Breast epithelium (tissue), 3 donors: ENCODE results near the gene MYO1B.

Source experiments
- POLR2A ChIP-seq: fragments of 450-650 bp; IDR thresholded peaks from one replicate; pipeline ENCODE4 v1.6.1; 2016; ENCODE audit warnings: antibody characterized with exemption, mild to moderate bottlenecking, moderate library complexity
- TF ChIP-seq, protein P1 (sequence below), 3 donors: fragments of 450-650 bp; IDR thresholded peaks; one replicate each; pipeline ENCODE4 v1.5.1; 2016 to 2017; ENCODE audit warnings: antibody characterized with exemption in 3 of 3, mild to moderate bottlenecking in 3 of 3, moderate library complexity in 3 of 3

DNA sequence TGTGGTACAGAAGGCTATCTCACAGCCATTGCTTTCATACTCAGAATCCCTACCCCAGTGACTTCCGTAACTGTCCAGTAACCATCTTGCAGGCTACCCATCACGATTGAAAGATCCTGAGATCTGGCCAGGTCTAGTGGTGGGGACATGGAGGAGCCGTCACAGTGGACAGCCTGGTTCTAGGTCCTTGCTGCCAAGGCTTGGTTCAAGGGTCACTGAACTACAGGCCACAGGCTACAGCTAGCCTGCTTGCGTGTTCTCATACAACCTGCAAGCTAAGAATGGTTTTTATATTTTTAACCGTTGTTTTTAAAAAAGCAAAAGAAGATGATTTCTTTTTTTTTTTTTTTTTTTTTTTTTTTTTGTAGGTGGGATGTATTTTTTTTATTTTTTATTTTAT lies 151.6 kb downstream of the MYO1B start:
- TF ChIP-seq, protein P1, sequence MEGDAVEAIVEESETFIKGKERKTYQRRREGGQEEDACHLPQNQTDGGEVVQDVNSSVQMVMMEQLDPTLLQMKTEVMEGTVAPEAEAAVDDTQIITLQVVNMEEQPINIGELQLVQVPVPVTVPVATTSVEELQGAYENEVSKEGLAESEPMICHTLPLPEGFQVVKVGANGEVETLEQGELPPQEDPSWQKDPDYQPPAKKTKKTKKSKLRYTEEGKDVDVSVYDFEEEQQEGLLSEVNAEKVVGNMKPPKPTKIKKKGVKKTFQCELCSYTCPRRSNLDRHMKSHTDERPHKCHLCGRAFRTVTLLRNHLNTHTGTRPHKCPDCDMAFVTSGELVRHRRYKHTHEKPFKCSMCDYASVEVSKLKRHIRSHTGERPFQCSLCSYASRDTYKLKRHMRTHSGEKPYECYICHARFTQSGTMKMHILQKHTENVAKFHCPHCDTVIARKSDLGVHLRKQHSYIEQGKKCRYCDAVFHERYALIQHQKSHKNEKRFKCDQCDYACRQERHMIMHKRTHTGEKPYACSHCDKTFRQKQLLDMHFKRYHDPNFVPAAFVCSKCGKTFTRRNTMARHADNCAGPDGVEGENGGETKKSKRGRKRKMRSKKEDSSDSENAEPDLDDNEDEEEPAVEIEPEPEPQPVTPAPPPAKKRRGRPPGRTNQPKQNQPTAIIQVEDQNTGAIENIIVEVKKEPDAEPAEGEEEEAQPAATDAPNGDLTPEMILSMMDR (IDR thresholded peaks at IDR 0.05): no peak
- TF ChIP-seq POLR2A: no peak
